SIG-M5 treated with dmso at 0.1 percent for 504 hours (cell line): Measurements from ENCODE around the gene HIVEP2.

Source experiments
- DNase-seq: peaks from one replicate; lab custom pipeline; 2025; ENCODE audit not compliant: unreplicated experiment; lab: John Stamatoyannopoulos, UW

HIVEP2 gene

GRCh38 chr6:142796571-142796970 lies 148.4 kb downstream of the HIVEP2 start:
- DNase-seq: peak; percentile 87

DNA sequence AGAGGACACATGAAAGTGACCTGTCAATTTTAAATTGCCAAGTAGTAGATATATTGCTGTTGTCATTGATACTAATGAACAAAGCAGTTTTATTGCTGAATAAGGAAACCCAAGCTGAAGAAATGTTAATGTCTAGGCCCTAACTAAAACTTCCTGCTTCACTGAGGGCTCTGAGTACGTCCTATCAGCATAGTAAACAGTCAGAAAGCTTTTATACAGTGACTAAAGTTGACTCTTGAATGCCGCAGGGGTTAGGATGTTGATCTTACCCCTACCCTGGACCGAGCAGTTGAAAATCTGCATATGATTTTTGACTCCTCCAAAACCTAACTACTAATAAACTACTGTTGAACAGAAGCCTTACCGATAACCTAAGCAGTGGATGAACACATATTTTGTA lies 149.0 kb downstream of the HIVEP2 start:
- no peak for DNase-seq

DNA sequence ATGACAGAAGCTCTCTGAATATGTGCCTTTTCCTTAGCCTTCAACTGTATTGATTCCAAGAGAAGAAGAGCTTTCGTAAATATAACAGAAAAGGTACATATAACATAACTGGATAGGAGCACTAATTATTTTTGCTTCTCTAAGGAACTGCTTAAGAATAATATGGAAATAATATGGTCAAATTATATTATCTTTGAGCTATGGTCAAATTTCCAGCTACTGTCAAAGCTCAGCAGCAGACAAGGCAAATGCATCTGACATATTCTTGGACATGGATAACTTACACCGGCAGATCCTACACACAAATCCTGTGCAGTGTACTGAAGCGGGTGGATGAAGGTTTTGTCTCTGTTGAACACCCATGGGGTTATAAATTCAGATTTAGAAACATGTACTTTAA lies 150.6 kb downstream of the HIVEP2 start:
- DNase-seq: no peak

DNA sequence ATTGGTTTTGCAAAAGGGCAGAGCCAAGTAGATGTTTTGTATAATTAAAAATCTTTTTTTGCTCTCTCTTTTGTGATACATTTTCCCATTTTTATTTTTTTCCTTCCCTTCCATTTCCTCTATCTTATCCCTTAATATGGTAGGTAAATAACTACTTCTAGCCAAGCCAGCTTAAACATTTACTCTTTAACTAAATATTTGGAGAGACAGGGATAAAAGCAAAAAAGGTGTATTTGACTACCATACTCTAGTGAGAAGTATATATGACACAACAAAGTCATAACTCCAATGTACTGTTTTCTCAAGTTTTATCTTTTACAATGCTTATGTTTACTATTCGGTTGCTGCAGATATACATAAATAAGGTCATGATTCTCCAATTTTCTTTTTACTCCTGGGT lies 154.7 kb downstream of the HIVEP2 start:
- no peak for DNase-seq

GRCh38 chr6:142787422-142787821 lies 157.6 kb downstream of the HIVEP2 start:
- DNase-seq: no peak

- DNase-seq: no peak
Measured at GRCh38 chr6:142786476-142786875, 158.5 kb downstream of the HIVEP2 start.

DNA sequence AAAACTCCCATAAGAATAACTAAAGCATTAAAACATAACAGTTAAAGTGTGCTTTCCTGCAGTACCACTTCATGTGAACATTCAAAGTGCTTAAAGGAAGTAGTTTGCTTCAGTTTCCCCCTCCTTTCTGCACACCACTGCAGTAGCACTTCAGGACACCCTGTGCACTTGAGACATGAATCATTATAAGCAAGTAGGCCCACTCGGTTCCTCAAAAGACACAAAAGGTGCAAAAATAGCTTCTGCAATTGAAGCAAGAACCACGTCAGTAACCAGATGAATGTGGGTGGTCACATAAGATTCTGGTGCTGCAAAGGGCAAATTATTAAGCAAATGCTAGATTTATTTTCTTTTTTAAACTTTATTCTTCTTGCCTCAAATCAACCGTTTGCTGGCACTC lies 160.6 kb downstream of the HIVEP2 start:
- DNase-seq: peak; percentile 62

DNA sequence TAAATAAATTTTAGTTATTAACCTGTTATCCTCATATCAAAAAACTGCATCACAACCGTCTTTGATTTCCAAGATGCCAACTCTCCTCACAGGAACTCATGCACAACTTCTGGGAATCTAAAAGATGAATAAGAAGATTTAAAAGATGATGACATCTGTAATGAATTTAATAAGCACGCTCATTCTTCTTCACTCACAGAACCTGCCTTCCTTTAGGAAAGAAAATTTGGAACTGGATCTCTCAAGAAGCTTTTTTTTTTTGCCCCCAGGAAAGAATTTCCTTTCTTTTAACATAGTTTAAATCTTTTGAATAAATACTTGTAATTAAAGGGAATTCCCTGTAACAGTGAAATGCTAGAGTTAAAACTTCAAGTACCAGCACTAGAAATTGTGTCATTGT lies 161.5 kb downstream of the HIVEP2 start:
- no peak for DNase-seq

GRCh38 chr6:142781129-142781528 lies 163.8 kb downstream of the HIVEP2 start:
- no peak for DNase-seq

DNA sequence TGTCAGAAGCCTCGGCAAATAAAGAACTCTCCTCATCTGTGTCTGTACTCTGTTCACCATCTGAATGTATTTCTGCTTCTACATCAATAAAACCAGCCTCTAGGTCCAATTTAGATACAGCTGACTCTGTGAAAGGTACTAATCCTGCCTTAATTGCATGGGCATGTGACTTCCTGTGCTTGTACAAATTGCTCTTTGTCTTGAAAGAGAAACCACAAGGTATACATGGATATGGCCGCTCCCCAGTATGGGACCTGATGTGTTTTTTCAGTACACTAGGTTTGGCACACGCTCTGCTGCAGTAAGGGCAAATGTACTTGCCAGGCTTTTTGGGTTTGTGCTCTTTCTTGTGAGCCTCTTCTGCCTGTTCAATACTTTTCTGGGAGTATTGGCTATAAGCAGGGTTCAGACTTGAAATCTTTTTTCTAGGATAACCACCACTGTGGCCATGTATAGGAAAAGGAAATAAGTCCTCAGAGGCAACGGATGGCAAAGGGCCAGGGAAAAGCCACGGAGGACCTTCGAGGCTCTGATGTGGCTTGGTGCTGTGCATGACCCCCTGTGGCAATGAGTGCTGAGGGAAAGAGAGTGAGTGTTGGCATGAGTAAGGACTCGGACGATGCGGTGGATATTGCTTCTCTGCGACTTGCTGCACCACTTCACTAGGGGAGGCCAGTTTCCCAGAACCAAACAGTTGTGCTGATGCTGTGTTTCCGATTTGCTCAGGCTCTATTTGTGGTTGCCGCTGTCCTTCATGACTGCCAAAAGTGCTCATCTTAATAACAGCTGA lies 170.9 kb downstream of the HIVEP2 start:
- no peak for DNase-seq

DNA sequence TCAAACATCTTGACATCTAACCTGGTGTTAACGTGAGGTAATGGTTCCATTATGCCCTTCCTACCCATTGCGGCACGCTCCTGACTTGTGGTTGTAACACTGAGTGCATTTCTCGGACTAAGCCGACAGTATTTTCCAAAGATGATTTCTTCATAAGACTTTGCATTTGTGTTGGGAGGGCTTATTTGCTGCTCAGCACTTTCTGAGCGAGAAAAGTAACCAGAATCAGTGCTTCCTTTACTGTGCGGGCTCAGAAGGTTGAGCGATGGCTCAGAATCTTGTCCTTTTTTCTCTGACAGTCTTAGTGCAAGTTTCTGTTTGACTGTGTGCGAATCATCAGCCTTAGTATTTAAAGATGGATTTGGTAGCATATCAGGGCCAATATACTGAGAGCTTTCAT lies 171.7 kb downstream of the HIVEP2 start:
- DNase-seq: no peak

DNA sequence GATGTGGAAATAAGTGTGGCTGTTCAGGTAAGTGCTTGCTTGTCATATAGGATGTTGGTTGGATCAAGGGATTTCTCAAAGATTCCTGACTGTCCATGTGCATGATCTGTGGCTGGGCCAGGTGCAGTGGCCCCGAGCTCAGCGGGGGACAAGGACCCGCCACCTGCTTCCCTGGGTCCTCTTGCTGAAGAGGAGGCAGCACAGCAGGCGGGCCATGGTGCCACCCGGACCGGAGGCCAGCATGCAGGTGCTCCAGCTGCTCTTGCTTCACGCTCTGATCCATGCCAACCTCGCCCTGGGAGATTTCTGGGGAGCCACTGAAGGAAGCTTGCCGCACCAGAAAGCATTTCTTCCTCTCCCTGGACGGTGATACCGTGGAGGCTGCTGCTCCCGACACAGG lies 173.8 kb downstream of the HIVEP2 start:
- DNase-seq: no peak

- DNase-seq: no peak
Measured at GRCh38 chr6:142765306-142765705, 179.7 kb downstream of the HIVEP2 start.

DNA sequence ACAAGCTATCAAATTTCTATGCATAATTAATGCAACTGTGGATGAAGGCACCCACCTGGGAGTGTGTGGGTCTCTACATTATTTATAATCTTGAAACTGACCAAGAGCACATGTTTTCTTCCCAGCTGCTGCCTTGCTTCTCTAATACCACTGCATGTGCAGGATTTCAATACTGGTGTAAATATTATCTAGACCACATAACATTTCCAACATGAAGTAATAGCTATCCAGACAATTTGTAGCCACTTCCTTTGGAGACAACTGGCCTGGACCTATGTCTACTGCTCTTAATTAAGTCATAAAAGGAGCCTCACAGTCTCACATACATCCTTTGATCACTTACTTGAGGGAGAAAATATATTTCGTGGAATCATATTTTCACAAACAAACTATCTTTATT lies 180.7 kb downstream of the HIVEP2 start:
- no peak for DNase-seq

DNA sequence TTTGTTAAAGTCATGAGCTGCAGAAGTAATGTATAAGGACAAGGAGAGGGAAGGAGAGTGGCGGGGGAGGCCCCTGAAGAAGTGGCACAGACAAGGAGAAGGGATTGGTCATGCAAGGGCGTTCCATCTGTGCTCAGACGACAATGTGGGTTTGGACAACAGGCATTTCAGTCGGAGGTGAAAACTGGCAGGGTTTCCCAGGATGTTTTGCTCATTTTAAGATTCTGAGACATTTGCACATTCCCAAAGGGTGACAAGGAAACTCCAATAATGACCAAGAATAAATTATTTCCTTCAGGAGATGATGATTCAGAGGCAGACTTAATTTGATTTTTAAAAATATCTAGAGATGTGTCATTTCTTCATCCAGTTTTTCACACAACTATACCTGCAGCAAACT lies 181.8 kb downstream of the HIVEP2 start:
- DNase-seq: no peak

GRCh38 chr6:142761756-142762155 lies 183.2 kb downstream of the HIVEP2 start:
- DNase-seq: no peak

GRCh38 chr6:142760152-142760551 lies 184.8 kb downstream of the HIVEP2 start:
- DNase-seq: no peak

DNA sequence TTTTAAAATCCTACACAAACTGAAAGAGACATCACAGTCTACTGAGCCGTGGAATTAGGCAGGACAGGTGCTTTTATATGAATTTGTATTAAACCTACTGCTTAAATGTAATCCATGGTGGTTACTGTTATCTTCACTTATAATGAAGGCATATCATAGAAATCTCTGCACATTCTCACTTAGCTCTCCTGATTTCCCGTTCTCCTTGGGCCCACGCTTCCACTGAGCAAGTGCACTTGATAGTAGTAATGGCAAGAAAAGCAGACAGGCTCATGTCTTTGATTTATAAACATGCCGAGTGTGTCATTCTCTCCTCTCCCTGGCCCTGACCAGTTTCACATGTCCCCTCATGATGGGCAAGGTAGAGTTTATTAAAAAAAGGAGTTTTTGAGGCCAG lies 186.3 kb downstream of the HIVEP2 start:
- DNase-seq: no peak

GRCh38 chr6:142757852-142758628 lies 186.9 kb downstream of the HIVEP2 start:
- no peak for DNase-seq

GRCh38 chr6:142756215-142756630 lies 188.8 kb downstream of the HIVEP2 start:
- peak; percentile 40 for DNase-seq

DNA sequence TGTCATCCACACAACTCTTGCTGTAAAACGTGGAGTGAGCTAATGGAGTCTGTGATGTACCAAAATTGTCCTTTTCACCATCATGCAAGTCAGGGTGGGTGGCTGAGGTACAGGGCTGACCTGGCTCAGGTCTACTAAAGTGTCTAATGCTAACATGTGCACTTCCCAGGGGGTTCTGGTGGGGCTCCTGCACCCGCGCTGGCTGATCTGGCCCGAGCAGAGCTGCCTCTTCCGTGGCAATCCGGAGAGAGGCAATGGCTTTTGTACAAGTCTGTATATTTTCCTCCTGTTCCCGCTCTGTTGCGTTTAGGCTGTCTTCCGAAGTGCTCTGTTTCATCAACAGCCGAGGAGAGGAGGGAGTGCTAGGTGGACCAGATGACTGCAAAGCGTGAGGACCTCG lies 191.8 kb downstream of the HIVEP2 start:
- DNase-seq: no peak

DNA sequence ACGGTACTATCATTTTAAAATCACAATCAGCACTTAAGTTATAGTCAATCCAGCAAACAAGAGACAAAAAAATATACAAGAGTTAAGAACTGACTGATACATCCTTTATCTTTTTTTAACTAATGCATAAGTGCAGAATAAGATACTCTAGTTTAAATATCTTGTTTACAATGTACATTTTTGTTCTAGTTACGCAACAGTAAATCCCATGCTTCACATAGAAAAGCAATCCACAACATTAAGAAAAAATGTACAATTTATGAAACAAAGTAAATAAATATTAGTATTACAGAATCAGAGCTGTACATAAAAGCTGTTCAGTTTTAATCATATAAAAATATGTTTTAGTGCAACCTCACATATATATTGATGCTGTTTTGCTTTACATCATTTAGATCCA lies 192.6 kb downstream of the HIVEP2 start:
- no peak for DNase-seq
